ENCODE results near the gene LRRC43. TPM values are rescaled to one million over a fixed set of nuclear protein-coding genes. Genes with fewer than 3 reads are reported as not detected.

The LRRC43 gene
- total and polyA plus RNA-seq, 4 donors, result not detected

DNA sequence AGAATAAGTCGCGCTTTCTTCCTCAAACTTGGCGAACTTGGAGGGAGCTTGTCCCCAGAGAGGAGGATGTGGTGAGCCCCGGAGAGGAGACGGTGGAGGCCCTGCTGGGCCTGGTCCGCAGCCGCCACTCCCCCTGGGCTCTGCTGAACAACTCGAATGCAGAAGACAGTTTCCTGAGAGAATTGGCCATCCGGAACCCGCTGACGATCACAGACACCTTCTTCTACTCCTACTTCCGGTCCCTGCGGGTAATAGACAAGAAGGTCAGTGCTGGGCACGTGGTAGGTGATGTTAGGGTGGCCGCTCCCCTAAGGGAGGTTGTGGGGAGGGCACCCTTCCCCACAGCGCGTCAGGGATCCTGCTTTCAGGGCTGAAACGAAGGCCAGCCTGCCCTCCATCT, 1.6 kb downstream of the LRRC43 start:
- intact Hi-C loops (cut with DNase I), result no loop called here
- peak; percentile 13 for ATAC-seq (ENCODE audit: low FRiP score)
- 89 to 93% methylated on average over 18 of the region's 18 CpGs for WGBS, 2 donors
- Histone ChIP-seq H3K36me3 (ENCODE audit: control insufficient read depth in 1 of 2, insufficient read depth in 2 of 2, low read length in 1 of 2) (no peaks in the 10 kb centered on the region), H3K9me3 (ENCODE audit: control insufficient read depth, low read length) (no peaks in the 10 kb centered on the region), H3K4me3 (ENCODE audit: low read length in 2 of 2) (no peak overlapping the region), H3K4me1 (ENCODE audit: control insufficient read depth in 1 of 2, insufficient read depth in 2 of 2, low read length in 2 of 2) (no peaks in the 10 kb centered on the region), H3K27ac (ENCODE audit: low read depth in 1 of 2, low read length in 2 of 2) (no peak overlapping the region), H3K27me3 (ENCODE audit: control insufficient read depth in 1 of 2, insufficient read depth in 2 of 2, low read length in 1 of 2) (no peaks in the 10 kb centered on the region)
- DNase-seq, result no peak

DNA sequence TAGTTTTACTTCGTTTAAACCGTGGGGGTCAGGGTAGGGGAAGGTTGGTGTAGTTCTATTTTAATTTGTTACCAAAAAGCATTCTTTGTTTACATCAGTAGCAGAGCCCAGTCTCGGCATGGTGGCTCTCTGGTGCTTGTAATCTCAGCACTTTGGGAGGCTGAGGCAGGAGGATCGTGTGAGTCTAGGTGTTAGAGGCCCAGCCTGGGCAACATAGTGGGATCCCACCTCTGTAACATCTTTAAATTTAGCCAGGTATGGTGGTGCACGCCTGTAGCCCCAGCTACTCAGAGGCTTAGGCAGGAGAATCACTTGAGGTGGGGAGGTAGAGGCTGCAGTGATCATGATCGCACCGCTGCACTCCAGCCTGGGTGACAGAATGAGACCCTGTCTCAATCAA, 2.2 kb downstream of the LRRC43 start:
- intact Hi-C loops (cut with DNase I), result no loop called here
- H3K27me3 ChIP-seq (ENCODE audit: control insufficient read depth in 1 of 2, insufficient read depth in 2 of 2, low read length in 1 of 2), result no peaks in the 10 kb centered on the region
- H3K4me1 ChIP-seq (ENCODE audit: control insufficient read depth in 1 of 2, insufficient read depth in 2 of 2, low read length in 2 of 2), result no peaks in the 10 kb centered on the region
- no peaks in the 10 kb centered on the region for H3K9me3 ChIP-seq (ENCODE audit: control insufficient read depth, low read length)
- DNase-seq, result no peak
- 92 to 93% methylated on average over 7 of the region's 7 CpGs for WGBS, 2 donors
- no peak overlapping the region for H3K4me3 ChIP-seq (ENCODE audit: low read length in 2 of 2)
- ATAC-seq (ENCODE audit: low FRiP score), result no peak
- no peaks in the 10 kb centered on the region for H3K36me3 ChIP-seq (ENCODE audit: control insufficient read depth in 1 of 2, insufficient read depth in 2 of 2, low read length in 1 of 2)
- H3K27ac ChIP-seq (ENCODE audit: low read depth in 1 of 2, low read length in 2 of 2), result no peak overlapping the region

DNA sequence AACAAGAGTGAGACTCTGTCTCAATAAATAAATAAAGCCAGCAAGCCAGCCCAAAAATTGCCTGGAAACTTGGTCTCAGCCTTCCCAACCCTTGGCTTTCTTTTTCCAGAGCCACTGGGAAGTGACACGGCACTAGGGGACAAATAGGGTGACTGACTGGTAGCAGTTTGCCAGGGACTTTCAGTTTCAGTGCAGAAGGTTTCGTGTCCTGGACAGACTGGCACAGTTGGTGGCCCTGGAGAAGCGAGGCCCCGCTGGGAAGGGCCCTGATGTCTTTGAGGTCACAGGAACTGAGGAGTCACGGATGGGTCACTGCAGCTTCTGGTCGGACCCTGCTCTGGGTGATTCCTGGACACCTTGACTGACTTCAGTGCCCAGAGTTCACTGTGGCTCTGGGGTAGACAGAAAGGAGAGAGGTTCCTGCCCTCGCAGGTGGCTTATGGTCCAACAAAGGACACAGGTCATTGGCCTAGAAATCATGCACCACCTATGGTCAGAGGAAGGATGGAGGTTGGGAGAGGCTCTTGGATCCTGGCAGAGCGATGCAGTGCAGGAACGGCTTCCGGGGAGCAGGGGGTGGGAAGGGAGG, 2.7 kb downstream of the LRRC43 start:
- Histone ChIP-seq H3K9me3 (ENCODE audit: control insufficient read depth, low read length) (no peaks in the 10 kb centered on the region), H3K27me3 (ENCODE audit: control insufficient read depth in 1 of 2, insufficient read depth in 2 of 2, low read length in 1 of 2) (no peaks in the 10 kb centered on the region), H3K27ac (ENCODE audit: low read depth in 1 of 2, low read length in 2 of 2) (no peak overlapping the region), H3K4me1 (ENCODE audit: control insufficient read depth in 1 of 2, insufficient read depth in 2 of 2, low read length in 2 of 2) (no peaks in the 10 kb centered on the region), H3K36me3 (ENCODE audit: control insufficient read depth in 1 of 2, insufficient read depth in 2 of 2, low read length in 1 of 2) (no peaks in the 10 kb centered on the region), H3K4me3 (ENCODE audit: low read length in 2 of 2) (no peak overlapping the region)
- intact Hi-C loops (cut with DNase I), result no loop called here
- DNase-seq, result no peak
- no peak for ATAC-seq (ENCODE audit: low FRiP score)
- 91 to 97% methylated on average over 10 of the region's 10 CpGs for WGBS, 2 donors

DNA sequence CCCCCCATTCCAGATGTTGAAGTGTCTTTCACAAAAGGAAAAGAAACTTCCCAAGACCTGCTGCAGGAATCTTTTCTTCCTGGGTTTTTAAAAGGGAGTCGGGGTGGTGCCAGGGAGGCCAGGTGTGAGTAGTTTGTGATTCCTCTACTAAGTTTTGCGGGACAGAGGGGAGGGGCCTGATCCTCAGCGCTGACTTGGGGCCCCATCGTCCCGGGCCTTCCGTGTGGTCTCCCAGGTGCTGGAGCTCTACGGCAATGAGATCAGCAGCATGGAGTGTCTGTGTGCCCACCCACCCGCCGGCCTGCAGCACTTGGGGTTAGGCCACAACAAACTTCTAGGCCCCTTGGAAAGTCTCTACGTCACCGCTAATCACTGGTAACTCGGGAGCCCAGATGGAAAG, 4.5 kb downstream of the LRRC43 start:
- ATAC-seq (ENCODE audit: low FRiP score), result no peak
- intact Hi-C loops (cut with DNase I), result no loop called here
- 60 to 71% methylated on average over 12 of the region's 12 CpGs for WGBS, 2 donors

DNA sequence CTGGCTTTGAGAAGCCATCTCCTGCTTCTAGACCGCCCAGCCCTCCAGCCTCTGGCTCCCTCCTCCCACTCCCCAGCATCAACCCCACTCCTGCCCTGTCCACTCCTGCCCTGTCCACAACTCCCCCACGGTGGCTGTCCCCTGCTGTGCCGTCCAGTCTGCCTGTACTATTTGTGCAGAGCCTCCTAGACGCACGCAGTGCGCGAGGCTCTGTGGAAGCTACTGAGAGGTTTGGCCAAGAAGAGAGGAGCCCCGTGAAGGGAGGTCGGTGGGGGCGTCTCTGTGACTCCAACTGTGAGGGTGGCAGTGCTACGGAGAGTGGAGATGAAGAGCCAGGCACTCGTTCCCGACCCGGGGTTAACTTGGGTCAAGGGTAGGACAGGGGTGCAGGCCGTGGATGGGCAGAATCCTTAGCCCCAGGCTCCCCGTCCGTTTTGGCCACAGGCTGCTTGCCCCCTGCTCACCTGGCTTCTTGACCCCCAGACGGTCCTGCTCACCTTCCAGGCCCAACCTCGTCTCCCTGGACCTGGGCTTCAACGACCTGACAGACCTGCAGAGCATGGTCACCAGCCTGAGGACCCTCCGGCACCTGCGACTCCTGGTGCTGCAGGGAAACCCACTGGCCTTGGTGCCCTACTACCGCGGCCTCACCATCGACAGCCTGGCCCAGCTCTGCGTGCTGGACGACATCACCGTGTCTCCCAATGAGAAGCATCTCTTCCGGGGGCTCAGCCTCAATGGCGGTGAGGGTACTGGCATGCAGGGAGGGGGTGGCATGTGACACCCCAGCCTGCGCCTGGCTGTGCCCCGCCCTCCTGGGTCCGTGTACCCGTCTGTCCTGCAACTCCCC, 6.9 kb downstream of the LRRC43 start:
- no peak for ATAC-seq (ENCODE audit: low FRiP score)
- no peaks in the 10 kb centered on the region for H3K27me3 ChIP-seq (ENCODE audit: control insufficient read depth in 1 of 2, insufficient read depth in 2 of 2, low read length in 1 of 2)
- WGBS, 2 donors, result 87 to 90% methylated on average over 33 to 34 of the region's 34 CpGs
- H3K4me1 ChIP-seq (ENCODE audit: control insufficient read depth in 1 of 2, insufficient read depth in 2 of 2, low read length in 2 of 2), result no peaks in the 10 kb centered on the region
- no peak overlapping the region for H3K4me3 ChIP-seq (ENCODE audit: low read length in 2 of 2)
- DNase-seq, result peak in 1 of 2 donors; percentile 76
- no peaks in the 10 kb centered on the region for H3K36me3 ChIP-seq (ENCODE audit: control insufficient read depth in 1 of 2, insufficient read depth in 2 of 2, low read length in 1 of 2)
- no peak overlapping the region for H3K27ac ChIP-seq (ENCODE audit: low read depth in 1 of 2, low read length in 2 of 2)
- H3K9me3 ChIP-seq (ENCODE audit: control insufficient read depth, low read length), result no peaks in the 10 kb centered on the region
- intact Hi-C loops (cut with DNase I), result no loop called here

More for the DNA sequence above, 4.5 kb downstream of the LRRC43 start:
- Histone ChIP-seq H3K4me1 (ENCODE audit: control insufficient read depth in 1 of 2, insufficient read depth in 2 of 2, low read length in 2 of 2) (no peaks in the 10 kb centered on the region), H3K36me3 (ENCODE audit: control insufficient read depth in 1 of 2, insufficient read depth in 2 of 2, low read length in 1 of 2) (no peaks in the 10 kb centered on the region), H3K4me3 (ENCODE audit: low read length in 2 of 2) (no peak overlapping the region), H3K27ac (ENCODE audit: low read depth in 1 of 2, low read length in 2 of 2) (no peak overlapping the region), H3K9me3 (ENCODE audit: control insufficient read depth, low read length) (no peaks in the 10 kb centered on the region), H3K27me3 (ENCODE audit: control insufficient read depth in 1 of 2, insufficient read depth in 2 of 2, low read length in 1 of 2) (no peaks in the 10 kb centered on the region)
- DNase-seq, result peak in 1 of 2 donors; percentile 34

DNA sequence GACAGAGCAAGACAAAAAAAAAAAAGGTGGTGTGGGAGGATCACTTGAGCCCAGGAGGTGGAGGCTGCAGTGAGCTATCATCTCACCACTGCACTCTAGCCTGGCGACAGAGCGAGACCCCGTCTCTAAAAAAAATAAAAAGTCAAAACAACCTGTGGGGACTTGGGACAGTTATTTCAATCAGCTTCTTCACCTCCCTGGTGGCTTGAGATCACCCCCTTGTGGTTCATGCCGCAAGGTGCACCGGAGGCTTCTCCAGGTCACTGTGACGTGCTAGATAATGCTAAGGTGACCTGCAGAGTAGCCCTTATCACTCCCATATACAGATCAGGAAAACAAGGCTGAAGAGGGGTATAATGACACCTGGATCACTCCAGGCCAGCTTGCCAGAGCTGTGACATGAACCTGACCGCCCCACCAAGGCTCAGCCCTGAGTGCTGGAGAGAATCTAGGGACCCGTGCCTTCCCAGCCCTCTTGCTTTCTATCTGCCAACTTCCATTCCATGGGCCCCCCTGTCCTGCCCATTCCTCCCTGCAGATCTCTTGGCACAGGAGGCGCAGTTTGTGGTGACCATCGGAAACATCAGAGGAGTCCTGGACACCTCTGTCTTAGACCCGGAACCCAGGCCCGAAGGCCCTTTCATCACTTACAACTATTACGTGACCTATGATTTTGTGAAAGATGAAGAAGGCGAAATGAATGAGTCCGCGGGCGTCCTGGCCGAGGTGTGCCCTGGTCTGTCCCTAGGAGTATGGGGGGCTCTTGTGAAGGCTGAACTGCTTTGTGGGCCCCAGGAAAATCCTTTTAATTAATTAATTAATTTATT, 8.1 kb downstream of the LRRC43 start:
- no peaks in the 10 kb centered on the region for H3K9me3 ChIP-seq (ENCODE audit: control insufficient read depth, low read length)
- 67 to 68% methylated on average over 18 of the region's 18 CpGs for WGBS, 2 donors
- H3K36me3 ChIP-seq (ENCODE audit: control insufficient read depth in 1 of 2, insufficient read depth in 2 of 2, low read length in 1 of 2), result no peaks in the 10 kb centered on the region
- H3K27me3 ChIP-seq (ENCODE audit: control insufficient read depth in 1 of 2, insufficient read depth in 2 of 2, low read length in 1 of 2), result no peaks in the 10 kb centered on the region
- DNase-seq, result peak; percentile 58 to 72
- intact Hi-C loops (cut with DNase I), result no loop called here
- H3K27ac ChIP-seq (ENCODE audit: low read depth in 1 of 2, low read length in 2 of 2), result no peak overlapping the region
- no peak for ATAC-seq (ENCODE audit: low FRiP score)
- no peak overlapping the region for H3K4me3 ChIP-seq (ENCODE audit: low read length in 2 of 2)
- no peaks in the 10 kb centered on the region for H3K4me1 ChIP-seq (ENCODE audit: control insufficient read depth in 1 of 2, insufficient read depth in 2 of 2, low read length in 2 of 2)

DNA sequence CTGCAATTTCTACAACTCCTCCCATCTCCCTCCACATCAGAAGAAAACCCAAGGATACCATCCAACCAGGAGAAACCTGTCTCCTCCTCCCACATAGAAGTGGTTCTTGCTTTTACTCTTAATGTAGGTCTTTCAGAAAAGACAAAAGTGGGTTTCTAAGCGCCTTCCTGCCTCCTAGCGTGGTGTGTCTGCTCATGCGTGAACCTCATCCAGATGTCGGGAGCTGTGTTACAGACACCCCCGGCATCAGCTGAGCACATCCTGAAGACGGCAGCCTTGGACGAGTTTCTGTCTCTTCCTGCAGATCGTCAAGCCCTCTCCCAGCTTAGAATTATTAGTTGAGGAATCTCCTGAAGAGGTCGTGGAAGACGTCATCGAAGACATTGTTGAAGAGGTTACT, 9.5 kb downstream of the LRRC43 start:
- Histone ChIP-seq H3K27me3 (ENCODE audit: control insufficient read depth in 1 of 2, insufficient read depth in 2 of 2, low read length in 1 of 2) (no peaks in the 10 kb centered on the region), H3K9me3 (ENCODE audit: control insufficient read depth, low read length) (no peaks in the 10 kb centered on the region), H3K4me1 (ENCODE audit: control insufficient read depth in 1 of 2, insufficient read depth in 2 of 2, low read length in 2 of 2) (no peaks in the 10 kb centered on the region), H3K36me3 (ENCODE audit: control insufficient read depth in 1 of 2, insufficient read depth in 2 of 2, low read length in 1 of 2) (no peaks in the 10 kb centered on the region), H3K27ac (ENCODE audit: low read depth in 1 of 2, low read length in 2 of 2) (no peak overlapping the region), H3K4me3 (ENCODE audit: low read length in 2 of 2) (no peak overlapping the region)
- DNase-seq (peak in 1 of 2 donors; percentile 16), ATAC-seq (ENCODE audit: low FRiP score) (no peak)
- 81 to 85% methylated on average over 11 of the region's 11 CpGs for WGBS, 2 donors
- intact Hi-C loops (cut with DNase I), result no loop called here

DNA sequence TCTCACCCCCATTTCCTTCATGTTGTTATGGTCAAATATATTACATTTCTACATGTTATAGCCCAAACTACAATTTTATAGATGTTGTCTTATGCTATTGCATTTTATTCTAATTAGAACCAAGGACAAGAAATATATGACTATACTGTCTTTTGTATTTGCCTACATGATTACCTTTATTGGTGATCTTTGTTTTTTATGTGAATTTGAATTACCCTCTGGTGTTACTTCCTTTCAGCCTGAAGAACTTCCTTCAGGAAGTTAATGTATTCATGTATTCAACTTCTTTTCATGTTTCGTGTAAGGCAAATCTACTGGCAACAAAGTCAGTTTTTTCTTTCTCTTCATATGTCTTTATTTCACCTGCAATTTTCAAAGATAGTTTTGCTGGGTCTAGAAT, 11.9 kb downstream of the LRRC43 start:
- H3K27ac ChIP-seq (ENCODE audit: low read depth in 1 of 2, low read length in 2 of 2), result no peak overlapping the region
- no peaks in the 10 kb centered on the region for H3K9me3 ChIP-seq (ENCODE audit: control insufficient read depth, low read length)
- DNase-seq (no peak), ATAC-seq (ENCODE audit: low FRiP score) (no peak)
- WGBS, 2 donors, result 84 to 86% methylated on average over 1 of the region's 1 CpG
- no peaks in the 10 kb centered on the region for H3K36me3 ChIP-seq (ENCODE audit: control insufficient read depth in 1 of 2, insufficient read depth in 2 of 2, low read length in 1 of 2)
- H3K4me1 ChIP-seq (ENCODE audit: control insufficient read depth in 1 of 2, insufficient read depth in 2 of 2, low read length in 2 of 2), result no peaks in the 10 kb centered on the region
- no peak overlapping the region for H3K4me3 ChIP-seq (ENCODE audit: low read length in 2 of 2)
- H3K27me3 ChIP-seq (ENCODE audit: control insufficient read depth in 1 of 2, insufficient read depth in 2 of 2, low read length in 1 of 2), result no peaks in the 10 kb centered on the region
- intact Hi-C loops (cut with DNase I), result no loop called here

Data from aorta (tissue), 5 donors.